Measurements from ENCODE around the gene ALDH1L2.

Gene ALDH1L2

DNA sequence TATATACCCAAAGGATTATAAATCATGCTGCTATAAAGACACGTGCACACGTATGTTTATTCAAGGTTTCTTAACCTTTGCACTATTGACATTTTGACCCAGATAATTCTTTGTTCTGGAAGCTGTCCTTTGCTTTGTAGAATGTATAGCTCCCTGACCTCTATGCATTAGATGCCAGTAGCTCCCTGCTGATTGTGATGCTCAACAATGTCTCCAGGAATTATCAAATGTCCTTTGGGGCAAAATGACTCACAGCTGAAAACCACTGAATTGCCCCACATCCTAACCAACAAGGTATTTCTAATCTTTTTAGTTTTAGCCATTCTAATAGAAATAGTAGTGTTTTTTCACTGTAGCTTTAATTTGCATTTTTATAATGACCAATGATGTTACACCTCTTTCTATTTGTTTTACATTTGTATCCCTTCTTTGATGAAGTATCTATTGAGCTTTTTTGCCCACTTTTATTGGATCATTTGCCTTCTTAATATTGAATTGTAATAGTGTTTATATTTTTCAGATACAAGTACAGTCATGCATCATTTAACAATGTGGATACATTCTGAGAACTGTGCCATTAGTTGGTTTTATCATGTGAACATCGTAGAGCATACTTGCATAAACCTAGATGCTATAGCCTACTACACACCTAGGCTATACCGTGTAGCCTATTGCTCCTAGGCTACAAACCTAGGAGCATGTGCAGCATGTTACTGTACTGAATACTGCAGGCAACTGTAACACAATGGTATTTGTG is 108.5 kb downstream of the ALDH1L2 start:
- DNase-seq = no peak

DNA sequence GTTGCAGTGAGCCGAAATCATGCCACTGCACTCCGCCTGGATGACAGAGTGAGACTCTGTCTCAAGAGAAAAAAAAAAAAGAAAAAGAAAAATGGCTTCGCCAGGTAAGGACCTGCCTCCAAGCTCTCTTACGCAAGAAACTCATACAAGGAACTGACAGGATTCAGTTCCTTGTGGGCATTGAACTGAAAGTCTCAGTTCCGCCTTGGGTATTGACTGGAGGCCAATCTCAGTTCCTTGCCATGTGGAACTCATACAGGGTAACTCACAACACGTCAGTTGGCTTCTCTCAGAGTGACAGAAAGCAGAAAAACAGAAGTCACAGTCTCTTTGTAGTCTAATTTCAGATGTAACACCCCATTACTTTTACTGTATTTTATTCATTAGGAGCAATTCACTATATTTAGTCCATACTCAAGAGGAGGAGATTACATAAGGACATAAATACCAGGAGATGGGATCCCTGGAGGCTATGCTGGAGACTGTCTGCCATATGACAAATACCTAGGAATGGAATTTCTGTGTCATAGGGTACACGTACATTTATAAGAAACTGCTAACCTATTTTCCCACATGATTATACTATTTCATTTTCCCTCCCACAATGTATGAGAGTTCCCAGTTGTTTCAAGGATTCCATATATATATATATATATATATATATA is 109.5 kb downstream of the ALDH1L2 start:
- no peak for DNase-seq

DNA sequence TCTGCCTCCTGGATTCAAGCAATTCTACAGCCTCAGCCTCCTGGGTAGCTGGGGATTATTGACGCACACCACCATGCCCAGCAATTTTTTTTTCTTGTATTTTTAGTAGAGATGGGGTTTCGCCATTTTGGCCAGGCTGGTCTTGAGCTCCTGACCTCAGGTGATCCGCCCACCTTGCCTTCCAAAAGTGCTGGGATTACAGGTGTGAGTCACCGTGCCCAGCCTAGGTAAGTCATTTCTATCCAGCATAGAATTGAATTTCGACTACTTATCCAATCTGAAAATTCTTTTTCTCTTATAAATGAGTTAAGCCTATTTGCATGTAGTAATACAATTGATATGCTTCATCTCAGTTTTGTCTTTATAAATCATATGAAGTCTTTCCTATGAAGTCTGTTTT is 111.0 kb downstream of the ALDH1L2 start:
- no peak for DNase-seq

DNA sequence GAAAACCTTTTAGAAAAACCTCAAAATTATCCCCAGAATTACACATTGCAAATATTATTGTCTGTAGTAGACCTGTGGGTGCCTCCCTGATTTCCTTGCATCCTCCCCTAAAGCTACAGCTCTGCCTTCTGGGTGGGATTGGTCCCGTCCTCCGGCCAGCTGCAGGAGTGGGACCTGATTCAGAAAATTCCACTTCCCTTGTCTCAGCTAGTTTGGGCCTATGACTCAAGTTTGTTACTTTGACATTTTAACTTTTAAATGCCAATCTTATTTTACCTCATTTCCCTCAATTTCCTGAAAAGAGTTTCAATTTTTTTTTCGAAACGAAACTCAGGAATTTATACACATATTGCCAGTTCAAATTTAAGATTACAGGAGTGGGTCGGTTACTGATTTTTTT is 113.0 kb downstream of the ALDH1L2 start:
- no peak for DNase-seq

Measured in NCI-H1417 treated with DMSO at 0.1 percent for 48 hours (cell line).